ENCODE data around the gene SPANXN5.

- TF ChIP-seq TAF1 (IDR thresholded peaks at IDR 0.05; ENCODE audit: low read depth), result no peak
- TF ChIP-seq FOXM1 (IDR thresholded peaks at IDR 0.05; ENCODE audit: borderline replicate concordance, low read depth), result no peak
- TF ChIP-seq REST (IDR thresholded peaks at IDR 0.05; ENCODE audit: low read depth), result no peak
- no peak for TF ChIP-seq TEAD4 (IDR thresholded peaks at IDR 0.05)
- TF ChIP-seq YY1 (IDR thresholded peaks at IDR 0.05; ENCODE audit: low read depth), result no peak
- TF ChIP-seq MAX (IDR thresholded peaks at IDR 0.05), result no peak
- TF ChIP-seq EP300 (IDR thresholded peaks at IDR 0.05; ENCODE audit: borderline replicate concordance), result no peak
- no peak for TF ChIP-seq EGR1 (IDR thresholded peaks at IDR 0.05)
These were observed 13.9 kb upstream of the SPANXN5 start, which contains the start of gene XAGE5 for GRCh38 chrX:52811065-52811625.
